ENCODE results near the gene CTH. TPM values are rescaled to one million over a fixed set of nuclear protein-coding genes. Genes with fewer than 3 reads are reported as not detected.

CTH gene
- polyA plus RNA-seq, 2 of the 4 experiments (the other 2 are of a cell fraction) = 3.7 to 6.8 TPM

DNA sequence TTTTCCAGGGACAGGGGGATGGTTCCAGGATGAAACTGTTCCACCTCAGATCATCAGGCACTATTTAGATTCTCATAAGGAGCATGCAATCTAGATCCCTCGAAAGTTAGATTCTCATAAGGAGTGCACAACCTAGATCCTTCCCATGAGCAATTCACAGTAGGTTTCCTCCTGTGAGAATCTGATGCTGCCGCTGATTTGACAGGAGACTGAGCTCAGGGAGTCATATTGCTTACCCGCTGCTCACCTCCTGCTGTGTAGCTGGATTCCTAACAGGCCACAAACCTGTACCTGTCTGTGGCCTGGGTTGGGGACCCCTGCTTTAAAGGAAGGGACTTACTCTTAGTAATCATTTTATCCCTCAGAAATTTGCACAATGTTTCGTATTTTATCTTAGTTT lies 9.3 kb downstream of the CTH start:
- H3K27ac ChIP-seq = no peak overlapping the region
- H3K4me3 ChIP-seq = no peak overlapping the region
- ATAC-seq = no peak
- POLR2A ChIA-PET = no interaction called here
- TF ChIP-seq FOXS1 (CRISPR knock-in tag; IDR thresholded peaks at IDR 0.05) (no peak), KDM1A (IDR thresholded peaks at IDR 0.05; ENCODE audit: low read depth) (no peak), NFE2L2 (conservative IDR thresholded peaks at IDR 0.05; ENCODE audit: low read length) (no peak), ZNF302 (CRISPR knock-in tag; IDR thresholded peaks at IDR 0.05) (no peak), NPAS2 (CRISPR knock-in tag; IDR thresholded peaks at IDR 0.05; ENCODE audit: borderline replicate concordance) (no peak), HOXB5 (CRISPR knock-in tag; IDR thresholded peaks at IDR 0.05) (no peak), RARB (CRISPR knock-in tag; IDR thresholded peaks at IDR 0.05) (no peak), HDAC2 (IDR thresholded peaks at IDR 0.05) (no peak)
- TF ChIP-seq, protein P1, sequence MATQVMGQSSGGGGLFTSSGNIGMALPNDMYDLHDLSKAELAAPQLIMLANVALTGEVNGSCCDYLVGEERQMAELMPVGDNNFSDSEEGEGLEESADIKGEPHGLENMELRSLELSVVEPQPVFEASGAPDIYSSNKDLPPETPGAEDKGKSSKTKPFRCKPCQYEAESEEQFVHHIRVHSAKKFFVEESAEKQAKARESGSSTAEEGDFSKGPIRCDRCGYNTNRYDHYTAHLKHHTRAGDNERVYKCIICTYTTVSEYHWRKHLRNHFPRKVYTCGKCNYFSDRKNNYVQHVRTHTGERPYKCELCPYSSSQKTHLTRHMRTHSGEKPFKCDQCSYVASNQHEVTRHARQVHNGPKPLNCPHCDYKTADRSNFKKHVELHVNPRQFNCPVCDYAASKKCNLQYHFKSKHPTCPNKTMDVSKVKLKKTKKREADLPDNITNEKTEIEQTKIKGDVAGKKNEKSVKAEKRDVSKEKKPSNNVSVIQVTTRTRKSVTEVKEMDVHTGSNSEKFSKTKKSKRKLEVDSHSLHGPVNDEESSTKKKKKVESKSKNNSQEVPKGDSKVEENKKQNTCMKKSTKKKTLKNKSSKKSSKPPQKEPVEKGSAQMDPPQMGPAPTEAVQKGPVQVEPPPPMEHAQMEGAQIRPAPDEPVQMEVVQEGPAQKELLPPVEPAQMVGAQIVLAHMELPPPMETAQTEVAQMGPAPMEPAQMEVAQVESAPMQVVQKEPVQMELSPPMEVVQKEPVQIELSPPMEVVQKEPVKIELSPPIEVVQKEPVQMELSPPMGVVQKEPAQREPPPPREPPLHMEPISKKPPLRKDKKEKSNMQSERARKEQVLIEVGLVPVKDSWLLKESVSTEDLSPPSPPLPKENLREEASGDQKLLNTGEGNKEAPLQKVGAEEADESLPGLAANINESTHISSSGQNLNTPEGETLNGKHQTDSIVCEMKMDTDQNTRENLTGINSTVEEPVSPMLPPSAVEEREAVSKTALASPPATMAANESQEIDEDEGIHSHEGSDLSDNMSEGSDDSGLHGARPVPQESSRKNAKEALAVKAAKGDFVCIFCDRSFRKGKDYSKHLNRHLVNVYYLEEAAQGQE (IDR thresholded peaks at IDR 0.05) = no peak
- 94% methylated on average over 3 of the region's 4 CpGs for WGBS (ENCODE audit: missing lambda C conversion rate)
- no peak overlapping the region for H3K4me2 ChIP-seq
- no peaks in the 10 kb centered on the region for H3K4me1 ChIP-seq
- DNase-seq (ENCODE audit: low read depth in 1 of 2, low spot score in 1 of 2) = no peak
- no peaks in the 10 kb centered on the region for H3K9me3 ChIP-seq
- FAIRE-seq = no peak
- CTCF ChIA-PET = no interaction called here

DNA sequence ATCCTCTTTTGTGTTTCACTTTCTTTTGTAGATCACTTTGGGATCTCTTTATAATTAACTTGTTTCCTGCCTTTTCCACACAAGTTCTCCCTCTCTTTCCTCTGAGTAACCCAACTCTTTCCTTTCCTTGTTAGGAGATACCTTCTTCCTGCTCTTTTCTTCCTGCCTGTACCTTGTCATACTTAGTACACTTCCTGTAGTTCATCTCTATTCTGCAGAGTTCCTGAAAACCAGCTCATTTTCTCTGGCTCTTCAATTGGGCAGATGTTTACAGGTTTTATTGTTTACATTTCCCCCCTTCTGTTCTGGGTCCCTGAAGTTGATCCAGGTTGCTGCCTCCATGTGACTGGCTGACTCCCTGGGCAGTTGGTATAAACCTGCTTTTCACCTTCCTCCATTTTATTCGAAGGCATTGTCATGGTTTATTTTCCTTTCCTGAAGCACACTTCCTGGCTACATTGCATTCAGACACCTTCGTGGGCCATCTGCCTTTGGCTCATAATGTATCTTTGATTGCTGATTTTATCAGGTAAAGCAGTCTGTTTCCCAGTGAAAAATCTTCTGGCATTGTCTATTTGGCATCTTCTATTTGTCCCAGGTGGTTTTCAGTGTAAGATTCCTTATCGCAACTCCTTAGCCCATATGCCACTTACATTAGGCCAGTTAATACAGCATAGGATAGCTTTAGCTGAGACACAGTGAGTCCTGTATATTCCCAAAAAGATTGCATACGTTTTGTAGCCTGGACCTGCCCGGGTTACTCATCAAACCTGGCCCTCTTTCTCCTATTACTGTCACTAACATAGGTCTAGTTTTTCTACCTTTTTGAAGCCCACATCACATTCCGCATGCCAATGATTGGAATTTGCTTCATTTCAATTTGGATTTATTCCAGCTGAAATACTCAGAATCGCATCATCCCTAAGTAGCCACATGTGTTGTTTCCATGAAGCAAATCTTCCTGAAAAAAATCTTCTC lies 15.4 kb downstream of the CTH start:
- Histone ChIP-seq H3K4me2 (no peak overlapping the region), H3K9me3 (no peaks in the 10 kb centered on the region), H3K27ac (no peak overlapping the region), H3K4me3 (no peak overlapping the region), H3K4me1 (peaks cover 5% of the 10 kb centered on the region; the same call in 1 of the 3 replicates)
- ChIA-PET CTCF (no interaction called here), POLR2A (no interaction called here)
- no peak for TF ChIP-seq GATA3 (IDR thresholded peaks at IDR 0.05; ENCODE audit: borderline replicate concordance)
- TF ChIP-seq KDM5A (IDR thresholded peaks at IDR 0.05) = no peak
- TF ChIP-seq KDM1A (IDR thresholded peaks at IDR 0.05; ENCODE audit: low read depth) = no peak
- TF ChIP-seq MYC (IDR thresholded peaks at IDR 0.05; ENCODE audit: borderline replicate concordance, low read length) = no peak
- TF ChIP-seq, protein P2, sequence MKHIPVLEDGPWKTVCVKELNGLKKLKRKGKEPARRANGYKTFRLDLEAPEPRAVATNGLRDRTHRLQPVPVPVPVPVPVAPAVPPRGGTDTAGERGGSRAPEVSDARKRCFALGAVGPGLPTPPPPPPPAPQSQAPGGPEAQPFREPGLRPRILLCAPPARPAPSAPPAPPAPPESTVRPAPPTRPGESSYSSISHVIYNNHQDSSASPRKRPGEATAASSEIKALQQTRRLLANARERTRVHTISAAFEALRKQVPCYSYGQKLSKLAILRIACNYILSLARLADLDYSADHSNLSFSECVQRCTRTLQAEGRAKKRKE (CRISPR knock-in tag; IDR thresholded peaks at IDR 0.05; ENCODE audit: low read depth) = no peak
- TF ChIP-seq POLR2A (IDR thresholded peaks at IDR 0.05; ENCODE audit: low read length) = no peak
- no peak for TF ChIP-seq FOSB (CRISPR knock-in tag; IDR thresholded peaks at IDR 0.05)
- TF ChIP-seq NPAS2 (CRISPR knock-in tag; IDR thresholded peaks at IDR 0.05; ENCODE audit: borderline replicate concordance) = no peak
- TF ChIP-seq, protein P1 (IDR thresholded peaks at IDR 0.05) = no peak
- 78% methylated on average over 7 of the region's 7 CpGs for WGBS (ENCODE audit: missing lambda C conversion rate)
- DNase-seq (ENCODE audit: low read depth in 1 of 2, low spot score in 1 of 2) = no peak
- FAIRE-seq = no peak
- no peak for ATAC-seq
